Activated CD8-positive, alpha-beta memory T cell treated with anti-CD3 and anti-CD28 coated beads, Interleukin-2, amount 50 U/mL, for 24 hours (primary cell): ENCODE results near the gene PDXP.
"Not testable (repeated sequence)": the region's sequence is repeated elsewhere in the genome, so short reads cannot be mapped to it uniquely, and the experiment has no call there.

ENCODE experiments used
- DNase-seq: peaks from one replicate; pipeline ENCODE4 v3.0.0-alpha.2; 2020; ENCODE audit errors: extremely low read depth

The PDXP gene

GRCh38 chr22:37658133-37659065 is at the start of gene PDXP:
Gene PDXP, plus strand, starts transcription at chr22:37658723. Its CDS starts 60 bp downstream, at chr22:37658783.
- DNase-seq: peak; percentile 96

- no peak for DNase-seq
Measured at GRCh38 chr22:37609240-37610152, 49.0 kb upstream of the PDXP start.

GRCh38 chr22:37610153-37610475 is 48.4 kb upstream of the PDXP start:
- DNase-seq: not testable (repeated sequence)

GRCh38 chr22:37610480-37611129 is 47.9 kb upstream of the PDXP start:
- DNase-seq: no peak

- DNase-seq: no peak
Measured at GRCh38 chr22:37611207-37611606, 47.3 kb upstream of the PDXP start.

GRCh38 chr22:37616201-37617083 is 42.1 kb upstream of the PDXP start:
- DNase-seq: no peak

GRCh38 chr22:37617431-37617830 is 41.1 kb upstream of the PDXP start:
- no peak for DNase-seq

GRCh38 chr22:37618072-37618656 is 40.4 kb upstream of the PDXP start:
- DNase-seq: no peak

GRCh38 chr22:37618674-37619073 is 39.8 kb upstream of the PDXP start:
- no peak for DNase-seq

GRCh38 chr22:37619991-37620390 is 38.5 kb upstream of the PDXP start:
- DNase-seq: no peak

GRCh38 chr22:37621352-37621860 is 37.1 kb upstream of the PDXP start:
- no peak for DNase-seq

GRCh38 chr22:37623075-37624016 is 35.2 kb upstream of the PDXP start:
- DNase-seq: no peak

GRCh38 chr22:37624017-37624365 is 34.5 kb upstream of the PDXP start:
- DNase-seq: no peak

- no peak for DNase-seq
Measured at GRCh38 chr22:37624876-37625275, 33.6 kb upstream of the PDXP start.

GRCh38 chr22:37625737-37626136 is 32.8 kb upstream of the PDXP start:
- DNase-seq: no peak

GRCh38 chr22:37626144-37626543 is 32.4 kb upstream of the PDXP start:
- DNase-seq: no peak

- no peak for DNase-seq
Measured at GRCh38 chr22:37626556-37627075, 31.9 kb upstream of the PDXP start.

- no peak for DNase-seq
Measured at GRCh38 chr22:37627121-37627520, 31.4 kb upstream of the PDXP start.

- no peak for DNase-seq
Measured at GRCh38 chr22:37627545-37627944, 31.0 kb upstream of the PDXP start.
